GM21367 (cell line): Measurements from ENCODE around the gene SLAMF8.

ENCODE experiments used
- ATAC-seq: cut with Tn5 transposase; IDR thresholded peaks from one replicate; pipeline ENCODE4 v1.9.1; 2021; ENCODE audit not compliant: unreplicated experiment

SLAMF8 gene

GRCh38 chr1:159868766-159869165, 42.1 kb downstream of the SLAMF8 start:
- ATAC-seq: no peak

- ATAC-seq: no peak
Measured at GRCh38 chr1:159869173-159869572, 42.5 kb downstream of the SLAMF8 start.

- no peak for ATAC-seq
Measured at GRCh38 chr1:159869607-159870006, 42.9 kb downstream of the SLAMF8 start.

GRCh38 chr1:159870704-159871103, 44.0 kb downstream of the SLAMF8 start:
- no peak for ATAC-seq

GRCh38 chr1:159872891-159873290, 46.2 kb downstream of the SLAMF8 start:
- no peak for ATAC-seq

GRCh38 chr1:159873530-159874143, 47.0 kb downstream of the SLAMF8 start:
- no peak for ATAC-seq

- ATAC-seq: no peak
Measured at GRCh38 chr1:159877695-159878444, 51.2 kb downstream of the SLAMF8 start.

GRCh38 chr1:159879136-159879535, 52.5 kb downstream of the SLAMF8 start:
- no peak for ATAC-seq

- no peak for ATAC-seq
Measured at GRCh38 chr1:159879977-159880376, 53.3 kb downstream of the SLAMF8 start.

- ATAC-seq: no peak
Measured at GRCh38 chr1:159880430-159880829, 53.8 kb downstream of the SLAMF8 start.

GRCh38 chr1:159881622-159882526, 55.2 kb downstream of the SLAMF8 start:
- ATAC-seq: no peak

GRCh38 chr1:159882527-159882862, 55.8 kb downstream of the SLAMF8 start:
- ATAC-seq: no peak

- ATAC-seq: no peak
Measured at GRCh38 chr1:159883134-159883533, 56.5 kb downstream of the SLAMF8 start.

GRCh38 chr1:159884296-159884695, 57.6 kb downstream of the SLAMF8 start:
- ATAC-seq: no peak
